H9 (cell line): ENCODE measurements around the gene RAI14. TPM values are rescaled to one million over a fixed set of nuclear protein-coding genes. Genes with fewer than 3 reads are reported as not detected.

ENCODE experiments used
- DNase-seq: peaks from one replicate; pipeline ENCODE4 v3.0.0-alpha.2; 2017
- H2AFZ ChIP-seq: one replicate; pipeline ENCODE4 v1.6.1; 2013; ENCODE audit warnings: mild to moderate bottlenecking, low read length, control low read depth, moderate library complexity
- H2AK5ac ChIP-seq: 2 replicates; pipeline ENCODE4 v1.6.1; 2013; ENCODE audit warnings: low read length, control low read depth, mixed read lengths; ENCODE audit not compliant: insufficient read length
- H2BK120ac ChIP-seq: one replicate; pipeline ENCODE4 v1.6.1; 2013; ENCODE audit warnings: low read depth, mild to moderate bottlenecking, low read length, control low read depth, inconsistent platforms; ENCODE audit not compliant: poor library complexity, severe bottlenecking
- H2BK12ac ChIP-seq: 2 replicates; pipeline ENCODE4 v1.6.1; 2013; ENCODE audit warnings: low read length, control low read depth, mixed read lengths, low read depth; ENCODE audit not compliant: insufficient read length
- H2BK15ac ChIP-seq: 2 replicates; pipeline ENCODE4 v1.6.1; 2013; ENCODE audit warnings: low read depth, low read length, control low read depth
- H2BK20ac ChIP-seq: one replicate; pipeline ENCODE4 v1.6.1; 2013; ENCODE audit warnings: low read depth, mild to moderate bottlenecking, low read length, control low read depth, inconsistent platforms; ENCODE audit not compliant: poor library complexity, severe bottlenecking
- H2BK5ac ChIP-seq: 2 replicates; pipeline ENCODE4 v1.6.1; 2013; ENCODE audit warnings: low read length, control low read depth, mixed read lengths; ENCODE audit not compliant: insufficient read length
- H3K14ac ChIP-seq: 2 replicates; pipeline ENCODE4 v1.6.1; 2013; ENCODE audit warnings: low read length, control low read depth; ENCODE audit not compliant: insufficient read depth
- H3K18ac ChIP-seq: 2 replicates; pipeline ENCODE4 v1.6.1; 2013; ENCODE audit warnings: low read depth, mild to moderate bottlenecking, mixed read lengths, low read length, control low read depth; ENCODE audit not compliant: insufficient read length
- H3K23ac ChIP-seq: 2 replicates; pipeline ENCODE4 v1.6.1; 2013; ENCODE audit warnings: low read length, control low read depth, mixed read lengths, low read depth; ENCODE audit not compliant: insufficient read length
- H3K23me2 ChIP-seq: 2 replicates; pipeline ENCODE4 v1.6.1; 2013; ENCODE audit warnings: low read depth, mild to moderate bottlenecking, mixed read lengths, low read length, control low read depth; ENCODE audit not compliant: insufficient read length, poor library complexity, severe bottlenecking
- H3K27ac ChIP-seq: 2 replicates; pipeline ENCODE4 v1.5.1; 2013; ENCODE audit warnings: low read length, control low read depth, mixed read lengths, low read depth; ENCODE audit not compliant: insufficient read length
- H3K27me3 ChIP-seq: 2 replicates; pipeline ENCODE4 v1.6.1; 2013; ENCODE audit warnings: low read length, control low read depth, inconsistent platforms; ENCODE audit not compliant: insufficient read depth
- H3K4ac ChIP-seq: 2 replicates; pipeline ENCODE4 v1.6.1; 2013; ENCODE audit warnings: low read depth, mild to moderate bottlenecking, control low read depth, inconsistent platforms, low read length, moderate library complexity
- H3K4me1 ChIP-seq: 2 replicates; pipeline ENCODE4 v1.6.1; 2013; ENCODE audit warnings: low read length, control low read depth, inconsistent platforms; ENCODE audit not compliant: insufficient read depth
- H3K4me2 ChIP-seq: 2 replicates; pipeline ENCODE4 v1.6.1; 2013; ENCODE audit warnings: low read length, control low read depth, mixed read lengths; ENCODE audit not compliant: insufficient read length, insufficient read depth
- H3K56ac ChIP-seq: 2 replicates; pipeline ENCODE4 v1.6.1; 2013; ENCODE audit warnings: low read depth, mild to moderate bottlenecking, mixed read lengths, low read length, control low read depth; ENCODE audit not compliant: insufficient read length
- H3K79me1 ChIP-seq: 2 replicates; pipeline ENCODE4 v1.6.1; 2013; ENCODE audit warnings: low read depth, mild to moderate bottlenecking, moderate library complexity, low read length, control low read depth, inconsistent platforms; ENCODE audit not compliant: insufficient read depth, poor library complexity, severe bottlenecking
- H3K79me2 ChIP-seq: 2 replicates; pipeline ENCODE4 v1.6.1; 2013; ENCODE audit warnings: low read length, control low read depth, inconsistent platforms; ENCODE audit not compliant: insufficient read depth
- H3K9ac ChIP-seq: 2 replicates; pipeline ENCODE4 v1.6.1; 2013; ENCODE audit warnings: low read length, control low read depth, mixed read lengths; ENCODE audit not compliant: insufficient read length; ENCODE audit errors: extremely low read depth
- H3K9me3 ChIP-seq: one replicate; pipeline ENCODE4 v1.6.1; 2013; ENCODE audit warnings: low read depth, low read length, inconsistent platforms; ENCODE audit not compliant: control insufficient read depth
- H3T11ph ChIP-seq: one replicate; pipeline ENCODE4 v1.6.1; 2013; ENCODE audit warnings: mild to moderate bottlenecking, low read length, control low read depth, inconsistent platforms
- H4K20me1 ChIP-seq: one replicate; pipeline ENCODE4 v1.6.1; 2013; ENCODE audit not compliant: control insufficient read depth, insufficient read length, insufficient read depth
- H4K5ac ChIP-seq: 2 replicates; pipeline ENCODE4 v1.6.1; 2013; ENCODE audit warnings: low read depth, mild to moderate bottlenecking, mixed read lengths, low read length, control low read depth; ENCODE audit not compliant: insufficient read length
- H4K8ac ChIP-seq: replicated peaks from 2 replicates; pipeline ENCODE4 v1.6.1; 2013; ENCODE audit warnings: low read length, control low read depth, mixed read lengths, low read depth; ENCODE audit not compliant: insufficient read length
- H4K91ac ChIP-seq: 2 replicates; pipeline ENCODE4 v1.6.1; 2013; ENCODE audit warnings: low read depth, mild to moderate bottlenecking, moderate library complexity, mixed read lengths, low read length, control low read depth; ENCODE audit not compliant: insufficient read length
- H3K27ac Mint-ChIP-seq, 3 experiments: 2 replicates in 2 of 3; 3 replicates in 1 of 3; pipeline ENCODE4 v1.8.0; 2020 to 2021; ENCODE audit warnings: mixed read lengths in 3 of 3, mild to moderate bottlenecking in 1 of 3, moderate library complexity in 1 of 3
- H3K27me3 Mint-ChIP-seq: 2 replicates; pipeline ENCODE4 v1.8.0; 2021; ENCODE audit warnings: low read depth, mild to moderate bottlenecking, moderate library complexity, mixed read lengths
- H3K36me3 Mint-ChIP-seq, 3 experiments: 2 replicates in 2 of 3; 3 replicates in 1 of 3; pipeline ENCODE4 v1.8.0; 2020 to 2021; ENCODE audit warnings: low read depth in 3 of 3, mixed read lengths in 3 of 3; ENCODE audit not compliant: insufficient read depth in 1 of 3
- H3K4me1 Mint-ChIP-seq, 2 experiments: 2 replicates each; pipeline ENCODE4 v1.8.0; 2020; ENCODE audit warnings: mixed read lengths in 2 of 2
- H3K4me3 Mint-ChIP-seq, 2 experiments: 2 replicates in 1 of 2; 3 replicates in 1 of 2; pipeline ENCODE4 v1.8.0; 2020 to 2021; ENCODE audit warnings: mild to moderate bottlenecking in 2 of 2, mixed read lengths in 2 of 2, moderate library complexity in 1 of 2
- H3K9me3 Mint-ChIP-seq, 2 experiments: 2 replicates in 1 of 2; 3 replicates in 1 of 2; pipeline ENCODE4 v1.8.0; 2020; ENCODE audit warnings: mild to moderate bottlenecking in 2 of 2, mixed read lengths in 2 of 2, moderate library complexity in 1 of 2
- CTCF ChIP-seq: fragments of 200-600 bp; sonication (generic); conservative IDR thresholded peaks from 3 replicates; pipeline ENCODE4 v1.8.0; 2021; ENCODE audit warnings: antibody characterized with exemption, mild to moderate bottlenecking
- WGBS: extraction: QIAGEN DNeasy Blood & Tissue Kit; methylation state at CpG from one replicate; pipeline ENCODE4 v1.1.7; 2013; ENCODE audit warnings: missing lambda C conversion rate, low lambda C conversion rate, mixed read lengths; ENCODE audit not compliant: insufficient read length; ENCODE audit errors: extremely low coverage; 5-methylcytosine and 5-hydroxymethylcytosine counted together
- total RNA-seq: library from RNA; stranded (reverse); gene quantifications from 2 replicates; pipeline ENCODE4 v1.2.1, GENCODE V29; 2021

The RAI14 gene
- total RNA-seq, 1 experiment from 2014 or later = 127 TPM

- no peak overlapping the region for H4K8ac ChIP-seq
- no peak overlapping the region for H2BK5ac ChIP-seq
- H3K4ac ChIP-seq = no peak overlapping the region
- no peak overlapping the region for H4K5ac ChIP-seq
- no peak overlapping the region for H2AK5ac ChIP-seq
- no peaks in the 10 kb centered on the region; the same call in 1 of the 2 replicates for H3K27me3 Mint-ChIP-seq
- no peak overlapping the region for H2BK12ac ChIP-seq
- no peak overlapping the region for H3K27ac ChIP-seq
- peak overlapping the region in 1 of 3 experiments; percentile 71; a peak in 3 of 7 replicates for H3K27ac Mint-ChIP-seq
- H3K79me2 ChIP-seq = no peaks in the 10 kb centered on the region
- DNase-seq = no peak
- no peaks in the 10 kb centered on the region for H4K20me1 ChIP-seq
- H3K79me1 ChIP-seq = no peaks in the 10 kb centered on the region
- no peak overlapping the region for H3T11ph ChIP-seq
- no peak overlapping the region for H3K18ac ChIP-seq
- peaks cover 4% of the 10 kb centered on the region; the same call in 1 of the 2 replicates for H3K4me1 ChIP-seq
- H3K36me3 Mint-ChIP-seq = no peaks in the 10 kb centered on the region
- no peaks in the 10 kb centered on the region for H3K9me3 ChIP-seq
- H3K9ac ChIP-seq = no peak overlapping the region
- no CpG with 5 or more reads among the region's 1 CpG for WGBS
- no peak overlapping the region for H2BK20ac ChIP-seq
- no peak overlapping the region for H2BK120ac ChIP-seq
- no peaks in the 10 kb centered on the region for H3K27me3 ChIP-seq
- H2AFZ ChIP-seq = no peak overlapping the region
- no peaks in the 10 kb centered on the region for H3K9me3 Mint-ChIP-seq
- H3K56ac ChIP-seq = no peak overlapping the region
- no peak for TF ChIP-seq CTCF
- H3K4me1 Mint-ChIP-seq = peaks cover 12 to 14% of the 10 kb centered on the region in 2 experiments
- H2BK15ac ChIP-seq = no peak overlapping the region
- no peak overlapping the region for H3K4me2 ChIP-seq
- H3K14ac ChIP-seq = no peak overlapping the region
- H3K4me3 Mint-ChIP-seq = no peak overlapping the region
- H4K91ac ChIP-seq = no peak overlapping the region
- H3K23me2 ChIP-seq = no peaks in the 10 kb centered on the region
- H3K23ac ChIP-seq = no peak overlapping the region
Measured at GRCh38 chr5:34622098-34622400, 34.1 kb upstream of the RAI14 start.
